Activated naive CD4-positive, alpha-beta T cell treated with anti-CD3 and anti-CD28 coated beads for 36 hours (primary cell): Measurements from ENCODE around the gene LRRK2. TPM values are rescaled to one million over a fixed set of nuclear protein-coding genes. Genes with fewer than 3 reads are reported as not detected.
"Not testable (repeated sequence)": the region's sequence is repeated elsewhere in the genome, so short reads cannot be mapped to it uniquely, and the experiment has no call there.

Experiments used
- CTCF ChIA-PET: fragments of 350-600 bp; sonication (Branson Sonifier 250); formaldehyde crosslinking; loops from one replicate; lab custom pipeline; 2021; ENCODE audit warnings: antibody characterized with exemption; lab: Charles Lee
- DNase-seq: peaks from one replicate; pipeline ENCODE4 v3.0.0-alpha.2; 2020
- H3K27ac Mint-ChIP-seq: one replicate; pipeline ENCODE4 v1.8.0; 2021; ENCODE audit warnings: mild to moderate bottlenecking, mixed read lengths
- H3K27me3 Mint-ChIP-seq: one replicate; pipeline ENCODE4 v1.8.0; 2021; ENCODE audit warnings: low read depth, mixed read lengths
- H3K36me3 Mint-ChIP-seq: one replicate; pipeline ENCODE4 v1.8.0; 2021; ENCODE audit warnings: low read depth, mixed read lengths
- H3K4me1 Mint-ChIP-seq: one replicate; pipeline ENCODE4 v1.8.0; 2021; ENCODE audit warnings: low read depth, mixed read lengths
- H3K4me3 Mint-ChIP-seq: one replicate; pipeline ENCODE4 v1.8.0; 2021; ENCODE audit warnings: mild to moderate bottlenecking, moderate library complexity, mixed read lengths
- H3K9me3 Mint-ChIP-seq: one replicate; pipeline ENCODE4 v1.8.0; 2021; ENCODE audit warnings: mixed read lengths
- intact Hi-C: fragments of 100-400 bp; cut with micrococcal nuclease; formaldehyde crosslinking; loops from one replicate; pipeline ENCODE4 v1.15.1; 2023
- total RNA-seq, 2 experiments: library from RNA; stranded (reverse); gene quantifications; one replicate each; pipeline ENCODE4 v1.2.3, GENCODE V29; 2021

The LRRK2 gene
- total RNA-seq, 2 experiments from 2014 or later, result not detected

DNA sequence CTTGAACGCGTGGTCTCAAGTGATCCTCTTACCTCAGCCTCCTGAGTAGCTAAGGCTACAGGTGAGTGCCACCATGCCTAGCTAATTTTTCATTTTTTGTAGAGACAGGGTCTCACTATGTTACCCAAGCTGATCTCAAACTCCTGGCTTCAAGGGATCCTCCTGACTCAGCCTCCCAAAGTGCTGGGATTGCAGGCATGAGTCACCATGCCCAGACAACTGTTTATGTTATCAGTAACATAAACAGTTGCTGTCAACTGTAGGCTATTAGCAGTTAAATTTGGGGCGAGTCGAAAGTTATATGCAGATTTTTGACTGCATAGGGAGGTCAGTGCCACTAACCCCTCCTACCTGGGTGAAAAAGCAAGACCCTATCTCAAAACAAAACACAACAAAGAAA, 26.2 kb upstream of the LRRK2 start:
- Mint-ChIP-seq H3K27me3 (peaks cover 7% of the 10 kb centered on the region), H3K9me3 (no peaks in the 10 kb centered on the region), H3K36me3 (no peaks in the 10 kb centered on the region), H3K4me3 (no peak overlapping the region), H3K4me1 (no peaks in the 10 kb centered on the region), H3K27ac (no peak overlapping the region)
- intact Hi-C loops, result no loop called here
- DNase-seq, result no peak
- CTCF ChIA-PET, result no interaction called here

DNA sequence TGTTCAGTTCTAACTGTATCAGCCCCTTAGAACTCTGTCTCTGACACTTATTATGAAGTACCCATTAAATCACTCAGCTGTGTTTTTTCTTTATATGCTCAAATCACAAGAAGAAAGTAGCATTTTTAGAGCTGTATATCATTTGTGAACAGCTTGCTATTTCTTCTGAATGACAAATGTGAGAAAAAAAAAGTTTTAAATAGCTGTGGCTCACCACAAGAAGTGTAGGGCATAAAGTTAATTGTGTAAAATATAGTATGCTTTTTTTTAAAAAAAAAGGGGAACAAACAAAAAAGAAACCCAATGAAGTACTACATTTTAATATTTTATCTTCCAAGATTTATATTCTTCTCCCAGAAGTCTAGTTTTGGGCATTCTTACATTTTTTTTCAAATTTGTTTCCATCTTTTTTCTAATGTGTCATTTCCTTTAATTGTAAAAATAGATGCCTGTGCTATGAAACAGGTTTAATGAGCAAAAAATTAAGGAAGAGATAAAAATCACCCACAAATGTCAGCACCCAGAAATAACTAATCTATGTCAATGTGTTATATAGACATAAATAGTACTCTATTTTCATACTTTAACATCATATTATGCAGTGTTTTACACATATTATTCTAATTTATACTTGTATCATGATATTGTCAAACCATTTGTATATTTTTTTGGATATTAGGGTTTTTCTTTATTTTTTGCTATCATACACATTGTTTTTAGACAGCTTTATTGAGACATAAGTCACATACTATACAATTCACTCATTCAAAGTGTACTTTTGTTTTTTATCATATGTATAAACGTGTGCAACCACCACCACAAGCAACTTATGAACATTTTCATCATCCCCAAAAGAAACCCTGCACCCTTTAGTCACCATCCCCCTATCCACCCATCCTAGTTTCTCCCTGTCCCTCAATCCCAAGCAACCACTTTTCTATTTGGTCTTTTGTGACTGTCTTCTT, 22.4 kb upstream of the LRRK2 start:
- CTCF ChIA-PET, result no interaction called here
- no peaks in the 10 kb centered on the region for H3K4me1 Mint-ChIP-seq
- H3K36me3 Mint-ChIP-seq, result no peaks in the 10 kb centered on the region
- DNase-seq, result no peak
- no peak overlapping the region for H3K4me3 Mint-ChIP-seq
- H3K9me3 Mint-ChIP-seq, result no peaks in the 10 kb centered on the region
- intact Hi-C loops, result no loop called here
- H3K27me3 Mint-ChIP-seq, result peaks cover 6% of the 10 kb centered on the region
- H3K27ac Mint-ChIP-seq, result no peak overlapping the region

DNA sequence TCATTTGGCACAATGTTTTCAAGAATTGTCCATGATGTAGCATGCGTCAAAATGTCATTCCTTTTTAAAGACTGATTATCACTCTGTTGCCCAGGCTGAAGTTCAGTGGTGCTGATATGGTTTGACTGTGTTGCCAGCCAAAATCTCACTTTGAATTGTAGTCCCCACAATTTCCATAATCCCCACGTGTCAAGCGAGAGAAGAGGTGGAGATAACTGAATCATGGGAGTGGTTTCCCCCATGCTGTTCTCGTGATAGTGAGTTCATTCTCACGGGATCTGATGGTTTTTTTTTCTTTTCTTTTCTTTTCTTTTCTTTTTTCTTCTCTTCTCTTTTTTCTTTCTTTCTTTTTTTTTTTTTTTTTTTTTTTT, 21.8 kb upstream of the LRRK2 start:
- no peaks in the 10 kb centered on the region for H3K4me1 Mint-ChIP-seq
- CTCF ChIA-PET, result no interaction called here
- H3K4me3 Mint-ChIP-seq, result no peak overlapping the region
- DNase-seq, result no peak
- H3K27me3 Mint-ChIP-seq, result peaks cover 6% of the 10 kb centered on the region
- H3K27ac Mint-ChIP-seq, result no peak overlapping the region
- intact Hi-C loops, result no loop called here
- H3K9me3 Mint-ChIP-seq, result no peaks in the 10 kb centered on the region
- no peaks in the 10 kb centered on the region for H3K36me3 Mint-ChIP-seq

DNA sequence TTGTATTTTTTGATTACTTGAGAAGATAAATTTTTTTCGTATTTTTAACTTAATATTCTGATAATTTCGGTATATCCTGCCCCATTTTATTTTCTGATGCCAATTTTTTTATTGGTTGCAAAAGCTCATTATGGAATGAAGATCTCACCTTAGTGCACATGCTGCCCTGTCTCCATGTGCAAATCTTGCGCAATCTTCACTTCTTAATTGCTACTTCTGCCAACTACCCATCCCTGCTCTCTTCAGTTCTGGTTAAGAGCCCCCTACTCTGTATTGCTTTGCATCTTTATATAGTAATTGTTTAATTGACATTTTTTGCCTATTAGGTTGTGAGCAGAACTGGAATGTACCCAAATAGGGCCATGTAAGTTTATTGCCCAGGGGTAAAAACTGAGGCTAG, 20.5 kb upstream of the LRRK2 start:
- Mint-ChIP-seq H3K4me3 (no peak overlapping the region), H3K4me1 (no peaks in the 10 kb centered on the region), H3K27me3 (peaks cover 6% of the 10 kb centered on the region), H3K9me3 (no peaks in the 10 kb centered on the region), H3K36me3 (no peaks in the 10 kb centered on the region), H3K27ac (no peak overlapping the region)
- no peak for DNase-seq
- CTCF ChIA-PET, result no interaction called here
- intact Hi-C loops, result no loop called here

GRCh38 chr12:40207551-40207950, 17.2 kb upstream of the LRRK2 start:
- no peak for DNase-seq
- Mint-ChIP-seq H3K4me3 (no peak overlapping the region), H3K27me3 (peaks cover 10% of the 10 kb centered on the region), H3K4me1 (no peaks in the 10 kb centered on the region), H3K9me3 (no peaks in the 10 kb centered on the region), H3K27ac (no peak overlapping the region), H3K36me3 (no peaks in the 10 kb centered on the region)
- intact Hi-C loops, result no loop called here
- CTCF ChIA-PET, result no interaction called here

DNA sequence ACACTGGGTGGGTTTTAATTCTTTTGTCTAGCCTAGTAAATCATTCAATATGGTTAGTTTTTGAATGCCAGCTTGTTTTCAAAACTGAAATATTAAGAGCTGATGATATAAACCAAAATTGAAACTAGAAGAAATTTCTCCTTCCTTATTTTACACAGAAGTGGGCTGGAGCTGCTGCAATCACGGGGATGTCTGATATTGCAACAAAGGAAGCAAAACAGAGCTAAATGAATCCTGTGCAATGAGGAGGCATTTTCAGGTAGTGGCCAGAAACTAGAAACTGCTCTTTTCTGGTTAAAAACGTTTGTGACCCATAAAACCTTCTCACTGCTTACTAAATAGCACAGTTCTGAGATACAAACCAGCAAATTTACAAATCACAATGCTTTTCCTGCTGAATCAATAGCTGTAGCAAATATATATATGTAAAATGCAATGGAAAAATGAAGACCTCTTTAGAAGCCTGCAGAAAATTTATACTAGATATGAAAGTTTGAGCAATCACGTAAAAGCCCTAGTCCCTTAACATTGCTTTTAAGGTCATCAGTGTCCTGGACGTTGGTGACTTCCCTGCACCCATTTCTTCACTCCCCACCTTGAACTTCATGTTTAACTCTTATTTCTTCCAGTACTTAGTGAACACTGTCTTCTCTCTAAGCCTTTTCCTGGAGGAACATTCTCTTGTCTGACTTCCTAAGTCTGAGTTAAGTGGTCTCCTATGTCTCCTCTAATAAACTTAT, 15.9 kb upstream of the LRRK2 start:
- no peaks in the 10 kb centered on the region for H3K9me3 Mint-ChIP-seq
- no peak overlapping the region for H3K4me3 Mint-ChIP-seq
- intact Hi-C loops, result no loop called here
- no peaks in the 10 kb centered on the region for H3K4me1 Mint-ChIP-seq
- H3K27me3 Mint-ChIP-seq, result peaks cover 6% of the 10 kb centered on the region
- CTCF ChIA-PET, result interaction anchor here (1.2 kb wide), 1 partner anchor 17 kb away, joined by 3 read pairs; no protein-coding TSS in a partner anchor
- H3K36me3 Mint-ChIP-seq, result no peaks in the 10 kb centered on the region
- H3K27ac Mint-ChIP-seq, result no peak overlapping the region
- no peak for DNase-seq

- Mint-ChIP-seq H3K4me3 (no peak overlapping the region), H3K4me1 (no peaks in the 10 kb centered on the region), H3K27ac (no peak overlapping the region), H3K36me3 (no peaks in the 10 kb centered on the region), H3K27me3 (peaks cover 3% of the 10 kb centered on the region), H3K9me3 (no peaks in the 10 kb centered on the region)
- no peak for DNase-seq
- intact Hi-C loops, result no loop called here
- CTCF ChIA-PET, result no interaction called here
Measured at GRCh38 chr12:40209886-40210285, 14.9 kb upstream of the LRRK2 start.

DNA sequence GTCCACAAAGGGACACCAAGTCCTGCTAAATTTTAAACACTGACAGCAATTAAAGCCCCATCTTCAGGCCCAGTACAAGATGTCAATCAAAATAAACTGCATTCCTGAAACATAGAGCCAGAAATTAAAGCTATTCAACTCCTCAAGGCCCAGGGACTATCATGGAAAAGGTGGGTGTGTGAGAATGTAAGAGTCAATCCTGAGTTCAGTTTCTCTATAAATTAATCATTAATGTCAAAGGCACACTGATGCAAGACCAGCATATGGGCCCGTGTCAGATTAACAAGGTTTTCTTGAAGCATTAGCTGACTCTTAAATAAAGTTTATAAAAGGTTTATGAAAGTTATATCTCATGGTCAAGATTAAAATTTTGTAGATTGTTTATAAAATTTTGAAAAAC, 13.6 kb upstream of the LRRK2 start:
- H3K27me3 Mint-ChIP-seq, H3K4me1 Mint-ChIP-seq, CTCF ChIA-PET, intact Hi-C loops, DNase-seq, H3K27ac Mint-ChIP-seq, H3K9me3 Mint-ChIP-seq, H3K4me3 Mint-ChIP-seq, H3K36me3 Mint-ChIP-seq: not testable (repeated sequence)

DNA sequence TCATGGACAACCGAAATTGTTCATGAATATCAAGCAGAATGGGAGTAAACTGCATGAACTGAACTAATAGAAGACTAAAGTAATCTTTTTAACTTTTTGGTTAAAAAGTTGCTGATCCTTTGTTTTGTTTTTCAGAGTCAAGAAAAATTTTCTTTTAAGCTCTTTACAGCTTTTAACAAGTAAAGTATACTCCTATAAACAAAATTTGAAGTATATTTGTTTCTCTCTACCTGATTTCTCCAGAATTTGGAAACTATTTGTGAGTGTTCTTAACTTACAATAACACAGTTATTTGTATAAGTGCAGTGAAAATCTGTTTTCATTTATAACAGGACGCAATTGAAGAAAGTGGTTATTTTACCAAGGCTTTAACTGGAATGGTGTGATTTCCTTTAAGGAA, 12.2 kb upstream of the LRRK2 start:
- H3K9me3 Mint-ChIP-seq, result no peaks in the 10 kb centered on the region
- H3K36me3 Mint-ChIP-seq, result no peaks in the 10 kb centered on the region
- no peaks in the 10 kb centered on the region for H3K4me1 Mint-ChIP-seq
- H3K27ac Mint-ChIP-seq, result no peak overlapping the region
- CTCF ChIA-PET, result no interaction called here
- no peak for DNase-seq
- peaks cover 5% of the 10 kb centered on the region for H3K27me3 Mint-ChIP-seq
- no peak overlapping the region for H3K4me3 Mint-ChIP-seq
- intact Hi-C loops, result no loop called here

DNA sequence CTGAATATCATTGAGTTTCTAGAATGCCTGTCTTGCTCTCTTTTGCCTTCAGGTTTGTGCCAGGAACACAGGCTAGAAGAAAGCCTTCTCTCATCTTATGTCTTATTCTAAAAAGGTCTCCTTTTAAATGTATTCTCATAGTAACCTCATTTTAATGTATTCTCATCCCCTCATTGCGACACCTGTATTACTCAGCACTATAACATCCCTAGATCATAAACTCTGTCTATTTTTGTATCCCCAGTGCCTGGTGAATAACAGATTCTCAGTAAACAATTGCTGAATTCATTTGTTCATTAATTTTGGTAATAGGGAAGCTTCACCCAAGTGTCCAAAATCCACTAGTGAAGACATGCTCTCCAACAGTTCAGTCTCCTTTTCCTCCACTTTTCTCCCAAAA, 8.8 kb upstream of the LRRK2 start:
- Mint-ChIP-seq H3K9me3 (no peaks in the 10 kb centered on the region), H3K36me3 (no peaks in the 10 kb centered on the region), H3K4me1 (no peaks in the 10 kb centered on the region), H3K27ac (no peak overlapping the region), H3K27me3 (peaks cover 2% of the 10 kb centered on the region), H3K4me3 (no peak overlapping the region)
- CTCF ChIA-PET, result no interaction called here
- intact Hi-C loops, result no loop called here
- no peak for DNase-seq

GRCh38 chr12:40216516-40217288, 8.1 kb upstream of the LRRK2 start:
- intact Hi-C loops, result no loop called here
- no peaks in the 10 kb centered on the region for H3K4me1 Mint-ChIP-seq
- H3K27me3 Mint-ChIP-seq, result peaks cover 2% of the 10 kb centered on the region
- no peak for DNase-seq
- H3K9me3 Mint-ChIP-seq, result no peaks in the 10 kb centered on the region
- no peak overlapping the region for H3K4me3 Mint-ChIP-seq
- no peaks in the 10 kb centered on the region for H3K36me3 Mint-ChIP-seq
- CTCF ChIA-PET, result no interaction called here
- no peak overlapping the region for H3K27ac Mint-ChIP-seq

DNA sequence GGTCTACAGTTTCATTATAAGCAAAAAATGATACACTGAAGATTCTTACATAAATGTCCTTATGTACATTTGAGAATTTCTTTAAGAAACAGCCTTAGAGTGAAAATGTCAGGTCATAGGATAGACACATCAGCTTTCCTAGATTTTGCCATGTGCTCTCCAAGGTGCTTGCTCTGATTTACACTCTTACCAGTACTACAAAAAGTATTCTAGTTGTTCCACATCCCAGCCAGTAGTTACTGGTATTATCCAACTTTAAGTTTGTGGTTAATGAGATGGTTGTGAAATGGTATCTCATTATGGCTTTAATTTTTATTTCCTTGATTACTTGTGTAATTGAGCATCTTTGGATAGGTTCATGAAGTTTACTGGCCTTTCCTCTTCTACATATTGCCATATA, 5.0 kb upstream of the LRRK2 start:
- peaks cover 17% of the 10 kb centered on the region for H3K27me3 Mint-ChIP-seq
- H3K36me3 Mint-ChIP-seq, result no peaks in the 10 kb centered on the region
- DNase-seq, result no peak
- H3K9me3 Mint-ChIP-seq, result no peaks in the 10 kb centered on the region
- no peak overlapping the region for H3K27ac Mint-ChIP-seq
- no peak overlapping the region for H3K4me3 Mint-ChIP-seq
- CTCF ChIA-PET, result no interaction called here
- intact Hi-C loops, result no loop called here
- peaks cover 3% of the 10 kb centered on the region for H3K4me1 Mint-ChIP-seq
